Measurements from ENCODE around the gene CR2.
"Not testable (repeated sequence)": the region's sequence is repeated elsewhere in the genome, so short reads cannot be mapped to it uniquely, and the experiment has no call there.

Gene CR2

DNA sequence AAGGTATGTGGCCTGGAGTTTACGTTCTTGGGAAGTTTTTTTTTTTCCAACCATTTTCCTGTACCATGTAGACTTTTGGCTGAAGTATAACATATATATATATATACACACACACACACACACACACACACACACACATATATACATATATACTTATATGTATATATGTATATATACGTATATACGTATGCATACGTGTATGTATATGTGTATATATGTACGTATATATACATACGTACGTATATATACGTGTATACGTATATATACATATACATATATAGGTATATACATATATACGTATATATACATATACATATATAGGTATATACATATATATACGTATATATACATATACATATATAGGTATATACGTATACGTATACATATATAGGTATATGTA is 60.8 kb downstream of the CR2 start:
- ATAC-seq = no peak

GRCh38 chr1:207516729-207517128 is 62.6 kb downstream of the CR2 start:
- no peak for ATAC-seq

DNA sequence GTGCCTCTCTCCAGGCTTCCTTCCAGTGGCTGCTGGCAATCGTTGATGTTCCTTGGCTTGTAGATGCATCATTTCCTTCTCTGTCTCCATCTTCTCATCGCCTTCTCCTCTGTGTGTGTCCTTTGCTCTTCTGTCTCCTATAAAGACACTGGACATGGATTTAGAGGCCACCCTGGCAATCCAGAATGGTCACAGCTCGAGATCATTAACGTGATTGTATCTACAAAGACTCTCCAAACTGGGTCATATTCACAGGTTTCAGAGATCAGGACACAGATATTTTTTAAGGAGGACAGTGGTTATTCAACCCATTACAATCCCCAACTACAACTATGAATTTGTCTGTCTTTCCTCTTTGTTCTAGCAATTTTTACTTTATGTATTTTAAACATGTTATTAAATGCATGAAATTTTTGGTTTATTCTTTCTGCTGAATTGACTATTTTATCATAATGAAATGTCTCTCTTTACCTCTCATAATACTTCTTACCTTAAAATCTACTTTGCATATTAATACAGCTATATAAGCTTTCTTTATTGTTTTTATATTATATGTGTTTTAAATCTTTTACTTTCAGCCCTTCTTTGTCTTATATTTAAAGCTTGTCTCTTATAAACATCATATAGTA is 64.6 kb downstream of the CR2 start:
- no peak for ATAC-seq

DNA sequence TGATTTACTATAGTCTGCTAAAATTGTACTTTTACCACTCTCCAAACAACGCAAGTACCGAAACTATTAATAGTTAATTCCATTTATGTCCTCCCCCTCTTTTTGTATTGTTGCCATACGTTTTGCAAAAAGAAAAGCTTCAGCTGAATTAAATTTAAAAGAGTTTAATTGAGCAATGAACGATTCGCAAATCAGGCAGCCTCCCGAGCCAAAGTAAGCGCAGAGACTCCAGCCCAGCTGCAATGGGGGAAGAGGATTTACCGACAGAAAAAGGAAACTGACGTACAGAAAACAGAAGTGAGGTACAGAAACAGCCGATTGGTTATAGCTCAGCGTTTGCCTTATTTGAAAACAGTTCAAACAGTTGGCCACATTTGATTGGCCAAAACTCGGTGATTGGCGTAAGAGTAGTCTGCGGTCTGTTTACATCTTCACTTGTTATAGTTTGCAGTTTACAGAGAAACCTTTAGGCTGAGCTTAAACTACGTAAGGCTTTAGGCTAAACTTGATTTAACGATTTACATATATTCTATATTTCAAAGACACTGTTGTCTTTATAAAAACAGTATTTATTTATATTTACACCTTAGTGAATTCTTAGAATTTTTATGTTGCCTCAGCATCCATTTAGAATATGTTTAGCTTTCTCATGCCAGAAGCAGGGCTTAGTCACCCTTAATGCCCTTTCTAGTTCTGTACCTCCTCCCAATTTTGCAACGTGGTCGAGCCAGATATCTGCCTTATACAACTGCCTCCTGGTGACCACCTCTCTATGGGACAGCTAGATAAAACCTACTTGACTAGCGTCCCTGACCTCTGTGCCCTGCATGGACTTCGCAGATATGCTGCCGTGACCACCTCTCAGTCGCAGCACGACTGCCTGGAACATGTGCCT is 65.6 kb downstream of the CR2 start:
- ATAC-seq = no peak

DNA sequence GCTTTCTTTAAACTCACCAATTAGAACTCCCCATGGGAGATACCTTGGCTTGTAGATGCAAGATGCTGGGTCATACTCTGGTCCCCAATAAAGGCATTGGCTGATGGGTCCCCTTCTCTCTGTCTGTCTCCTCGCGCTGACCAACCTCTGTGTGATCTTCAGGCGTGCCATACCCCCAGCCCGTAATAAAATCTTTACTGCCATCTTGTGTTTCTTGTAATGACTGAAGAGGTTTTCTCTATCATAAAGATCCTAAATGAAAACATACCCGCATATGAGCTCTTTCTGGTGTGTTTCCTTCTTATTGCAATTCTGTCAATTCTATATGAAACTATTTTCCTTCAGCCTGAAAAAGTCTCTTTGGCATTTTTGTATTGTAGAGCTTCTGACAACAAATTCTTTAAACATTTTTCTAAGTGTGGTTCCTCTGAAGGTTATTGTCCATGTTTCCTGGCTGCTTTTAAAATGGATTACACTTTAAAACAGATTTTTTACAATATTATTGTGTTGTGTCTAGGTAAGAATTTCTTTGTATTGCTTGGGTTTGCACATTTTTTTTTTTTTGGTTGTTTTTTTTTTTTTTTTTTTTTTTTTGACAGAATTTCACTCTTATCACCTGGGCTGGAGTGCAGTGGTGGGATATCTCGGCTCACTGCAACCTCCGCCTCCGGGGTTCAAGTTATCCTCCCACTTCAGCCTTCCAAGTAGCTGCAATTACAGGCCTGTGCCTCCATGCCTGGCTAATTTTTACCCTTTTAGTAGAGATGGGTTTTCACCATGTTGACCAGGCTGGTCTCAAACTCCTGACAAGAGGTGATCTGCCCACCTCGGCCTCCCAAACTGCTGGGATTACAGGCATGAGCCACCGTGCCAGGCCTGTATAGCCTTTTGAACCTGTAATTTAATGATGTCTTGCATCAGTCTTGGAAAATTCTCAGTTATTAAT is 66.5 kb downstream of the CR2 start:
- ATAC-seq = not testable (repeated sequence)

DNA sequence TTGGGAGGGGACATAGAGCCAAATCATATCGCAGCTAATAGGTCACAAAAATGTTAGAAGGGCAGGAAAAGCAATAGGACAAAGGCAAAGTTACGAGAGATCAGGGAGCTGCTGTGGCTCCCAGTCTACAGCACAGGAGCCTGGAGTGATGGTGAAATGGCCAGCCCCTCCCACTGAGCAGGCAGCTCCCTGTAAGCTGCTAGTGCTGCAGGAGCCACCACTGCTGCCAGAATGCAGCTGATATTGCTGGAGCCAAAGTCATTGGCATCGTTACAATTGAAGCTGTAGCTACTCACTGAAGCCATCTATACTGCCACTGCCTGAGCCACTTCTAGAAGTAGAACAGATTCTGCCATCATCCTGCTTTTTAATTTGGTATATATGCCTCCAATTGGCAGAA is 71.1 kb downstream of the CR2 start:
- ATAC-seq = not testable (repeated sequence)

- peak in 1 of 2 donors; percentile 41 for ATAC-seq
These were observed 74.3 kb downstream of the CR2 start for GRCh38 chr1:207528401-207528800.

DNA sequence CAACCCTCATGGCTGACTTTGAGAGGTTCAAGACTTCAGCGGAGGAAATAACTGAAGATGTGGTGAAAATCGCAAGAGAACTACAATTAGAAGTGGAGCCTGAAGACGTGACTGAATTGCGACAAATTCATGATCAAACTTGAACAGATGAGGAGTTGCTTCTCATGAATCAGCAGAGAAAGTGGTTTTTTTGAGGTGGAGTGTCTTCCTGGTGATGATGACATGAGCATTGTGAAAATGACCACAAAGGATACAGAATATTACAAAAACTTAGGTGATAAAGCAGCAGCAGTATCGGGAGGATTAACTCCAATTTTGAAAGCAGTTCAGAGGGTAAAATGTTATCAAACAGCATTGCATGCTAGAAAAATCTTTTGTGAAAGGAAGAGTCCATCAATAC is 82.1 kb downstream of the CR2 start:
- not testable (repeated sequence) for ATAC-seq
